Measurements from ENCODE around the gene RTN4R.

- no peak for TF ChIP-seq CTCF (IDR thresholded peaks at IDR 0.05; ENCODE audit: insufficient read depth, low read depth, low read length)
- TF ChIP-seq EZH2 (IDR thresholded peaks at IDR 0.05; ENCODE audit: insufficient read depth, low read length) = no peak
Measured at GRCh38 chr22:20248461-20248978, 19.6 kb downstream of the RTN4R start.
